Measurements from ENCODE around the gene ZNF213.
"Not testable (repeated sequence)": the region's sequence is repeated elsewhere in the genome, so short reads cannot be mapped to it uniquely, and the experiment has no call there.

The ZNF213 gene

GRCh38 chr16:3148256-3149192, 13.7 kb downstream of the ZNF213 start:
- DNase-seq, result no peak

- DNase-seq, result no peak
These were observed 14.3 kb downstream of the ZNF213 start for GRCh38 chr16:3149193-3149530.

- DNase-seq, result peak; percentile 12
These were observed 15.0 kb downstream of the ZNF213 start for GRCh38 chr16:3149630-3150345.

- peak; percentile 92 for DNase-seq
These were observed 15.8 kb downstream of the ZNF213 start for GRCh38 chr16:3150346-3151218.

DNA sequence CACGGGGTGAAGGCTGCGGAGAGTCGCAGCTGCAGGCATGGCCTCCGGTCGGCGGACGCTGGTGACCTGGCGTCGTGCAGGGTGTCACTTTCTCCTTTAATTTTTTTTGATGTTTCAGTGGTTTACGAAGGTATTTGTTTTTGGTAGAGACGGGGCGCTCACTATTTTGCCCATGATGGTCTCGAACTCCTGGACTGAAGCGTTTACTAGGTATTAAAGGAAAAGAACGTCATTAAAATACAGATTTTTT, 17.1 kb downstream of the ZNF213 start:
- no peak for DNase-seq

DNA sequence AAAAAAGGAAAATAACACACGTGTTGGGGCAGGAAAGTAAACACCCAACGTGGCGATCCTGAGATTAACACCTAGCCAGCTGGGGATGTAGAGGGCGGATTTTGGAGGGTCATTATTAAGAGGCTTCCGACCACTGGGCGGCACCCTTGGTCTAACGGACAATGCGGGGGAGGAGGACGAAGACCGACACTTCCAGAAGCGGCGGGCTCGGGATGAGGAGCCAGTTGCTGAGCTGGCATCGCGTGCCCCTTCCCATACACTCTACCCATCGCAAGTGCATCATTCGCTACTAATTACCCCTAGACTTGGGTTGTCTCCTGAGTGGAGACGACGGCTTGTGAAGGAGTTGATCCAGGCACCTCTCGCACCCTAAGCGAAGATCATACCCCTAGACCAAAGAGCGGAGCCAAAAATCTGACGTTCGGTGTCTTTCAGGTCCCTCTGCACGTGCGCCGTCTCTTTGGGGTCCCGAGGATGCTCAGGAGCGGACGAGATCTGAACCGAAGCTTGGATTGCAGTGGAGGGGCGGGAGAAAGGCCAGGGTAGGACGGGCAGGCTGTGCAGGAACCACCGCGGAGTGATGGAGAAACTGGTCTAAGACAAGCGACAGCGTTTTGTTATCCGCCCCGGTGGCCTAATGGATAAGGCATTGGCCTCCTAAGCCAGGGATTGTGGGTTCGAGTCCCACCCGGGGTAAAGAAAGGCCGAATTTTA, 17.6 kb downstream of the ZNF213 start:
- peak; percentile 90 for DNase-seq

DNA sequence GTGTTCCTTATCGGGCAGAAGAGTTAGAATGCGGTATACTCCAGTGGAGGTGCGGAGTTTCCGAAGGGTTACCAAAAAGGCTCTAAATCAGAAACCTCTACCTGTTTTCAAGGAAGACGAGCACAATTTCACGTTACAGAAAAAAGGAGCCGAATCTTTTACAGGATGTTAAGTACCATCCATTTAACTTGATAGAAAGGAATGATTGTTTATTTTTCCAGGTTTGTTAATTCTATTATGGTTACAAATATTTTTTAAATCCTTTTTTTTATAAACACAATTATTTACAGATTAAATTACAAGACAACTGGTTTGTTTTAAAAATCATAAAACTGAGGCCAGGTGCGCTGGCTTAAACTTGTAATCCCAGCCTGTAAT, 18.2 kb downstream of the ZNF213 start:
- DNase-seq, result no peak

GRCh38 chr16:3155181-3155580, 20.4 kb downstream of the ZNF213 start:
- DNase-seq, result no peak

DNA sequence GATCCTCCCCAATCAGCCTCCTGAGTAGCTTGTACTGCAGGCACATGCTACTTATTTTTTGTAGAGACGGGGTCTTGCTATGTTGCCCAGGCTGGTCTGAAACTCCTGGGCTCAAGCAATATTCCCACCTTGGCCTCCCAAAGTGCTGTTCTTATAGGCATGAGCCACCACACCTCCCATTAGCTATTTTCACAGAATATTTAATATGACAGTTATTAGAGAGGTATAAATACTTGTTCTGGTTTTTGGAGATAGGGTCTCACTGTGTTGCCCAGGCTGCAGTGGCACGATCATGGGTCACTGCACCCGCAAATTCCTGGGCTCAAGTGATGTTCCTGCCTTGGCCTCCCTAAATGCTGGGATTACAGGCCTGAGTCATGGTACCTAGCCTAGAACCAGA, 21.1 kb downstream of the ZNF213 start:
- no peak for DNase-seq

DNA sequence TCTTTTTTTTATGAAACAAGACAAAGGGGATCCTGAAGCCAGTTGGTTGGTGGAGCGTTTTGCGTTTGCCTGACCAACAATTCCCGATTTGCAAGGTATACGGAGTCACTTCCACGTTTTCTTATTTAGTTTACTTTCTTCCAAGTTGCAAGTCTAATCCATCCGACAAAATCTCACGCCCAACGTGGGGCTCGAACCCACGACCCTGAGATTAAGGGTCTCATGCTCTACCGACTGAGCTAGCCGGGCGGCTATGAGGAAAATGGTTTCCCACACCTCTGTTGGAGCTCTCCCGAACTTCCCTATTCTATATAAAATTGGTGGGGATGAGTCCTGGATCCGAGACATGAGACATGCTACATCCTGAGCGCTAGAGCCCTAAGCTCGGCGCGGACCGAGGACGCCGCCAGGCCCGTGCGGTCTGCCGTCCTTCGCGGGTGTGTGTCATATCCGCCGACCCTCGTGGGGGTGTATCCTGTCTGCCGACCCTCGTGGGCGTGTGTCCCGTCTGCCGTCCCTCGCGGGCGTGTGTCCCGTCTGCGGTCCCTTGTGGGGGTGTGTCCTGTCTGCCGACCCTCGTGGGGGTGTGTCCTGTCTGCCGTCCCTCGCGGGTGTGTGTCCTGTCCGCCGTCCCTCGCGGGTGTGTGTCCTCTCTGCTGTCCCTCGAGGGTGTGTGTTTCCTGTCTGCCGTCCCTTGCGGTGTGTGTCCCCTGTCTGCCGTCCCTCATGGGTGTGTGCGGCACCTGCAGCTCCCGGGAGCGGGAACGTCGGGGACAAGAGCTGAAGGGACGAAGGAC, 22.6 kb downstream of the ZNF213 start:
- DNase-seq, result peak; percentile 86

- no peak for DNase-seq
These were observed 23.2 kb downstream of the ZNF213 start for GRCh38 chr16:3158026-3158509.

DNA sequence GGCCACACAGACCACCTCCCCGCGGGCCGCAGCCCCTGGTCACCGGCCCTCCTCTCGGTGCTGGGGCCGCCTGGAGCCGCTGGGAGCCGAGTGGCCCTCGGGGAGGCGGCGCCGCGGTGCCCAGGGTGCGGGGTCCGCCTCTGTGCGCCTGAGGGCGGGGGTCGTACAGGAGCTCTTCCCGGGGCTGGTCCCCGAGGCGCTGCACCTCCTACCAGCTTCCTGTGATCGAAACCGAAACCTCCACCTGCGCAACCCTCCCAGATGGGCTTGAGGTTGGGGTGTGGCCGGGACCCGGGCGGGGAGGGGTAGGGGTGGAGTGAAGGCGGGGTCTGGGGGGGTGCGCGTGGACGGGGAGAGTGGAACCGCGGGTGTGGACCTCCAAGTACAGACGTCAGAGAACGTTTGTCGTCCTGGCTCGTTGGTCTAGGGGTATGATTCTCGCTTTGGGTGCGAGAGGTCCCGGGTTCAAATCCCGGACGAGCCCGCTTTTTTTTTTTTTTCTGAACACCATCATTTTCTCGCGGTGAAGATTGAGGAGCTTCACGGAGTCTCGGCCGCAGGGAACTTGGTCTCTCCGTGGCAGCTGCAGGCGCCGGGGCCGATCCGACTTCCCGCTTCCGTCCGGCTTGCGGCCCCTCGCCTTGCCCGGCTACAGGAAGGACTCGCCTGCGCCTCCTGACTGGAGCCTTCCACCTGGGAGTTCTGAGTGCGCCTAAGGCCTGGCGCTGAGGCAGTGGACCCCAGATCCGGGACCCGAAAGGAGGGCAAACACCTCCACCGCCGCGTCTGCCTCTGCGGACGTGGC, 23.9 kb downstream of the ZNF213 start:
- peak; percentile 13 for DNase-seq

DNA sequence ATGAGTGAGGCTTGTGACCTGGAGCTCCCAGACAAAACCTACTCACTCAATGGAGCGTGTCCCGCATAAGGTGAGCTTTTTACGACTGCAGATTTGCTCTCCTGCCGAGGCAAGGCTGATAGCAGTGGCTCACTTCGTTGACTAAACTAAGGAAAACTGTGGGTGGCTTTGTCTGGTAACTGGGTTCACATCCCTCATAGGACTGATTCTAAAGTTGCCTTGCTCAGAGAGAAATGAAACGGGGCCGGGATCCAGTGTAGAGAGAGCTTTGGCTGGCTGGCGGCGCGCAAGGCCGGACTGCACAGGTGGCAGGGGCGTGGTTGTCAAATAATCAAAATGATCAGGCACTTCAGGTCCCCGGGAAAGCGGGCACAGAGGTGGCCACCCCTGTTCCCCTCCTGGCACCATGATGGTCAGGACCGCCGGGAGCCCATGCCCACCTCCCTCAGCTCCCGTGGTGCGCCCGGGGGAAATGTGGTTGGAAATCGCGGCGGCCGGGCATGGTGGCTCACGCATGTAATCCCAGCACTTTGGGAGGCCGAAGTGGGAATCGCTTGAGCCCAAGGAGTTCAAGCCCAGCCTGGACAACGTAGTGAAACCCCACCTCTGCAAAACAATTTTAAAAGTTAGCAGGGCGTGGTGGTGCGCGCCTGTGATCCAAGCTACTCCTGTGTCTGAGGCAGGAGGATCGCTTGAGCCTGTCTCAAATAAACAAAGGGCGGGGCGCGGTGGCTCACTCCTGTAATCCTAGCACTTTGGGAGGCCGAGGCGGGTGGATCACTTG, 26.6 kb downstream of the ZNF213 start:
- no peak for DNase-seq

GRCh38 chr16:3164121-3164991, 29.5 kb downstream of the ZNF213 start:
- no peak for DNase-seq

DNA sequence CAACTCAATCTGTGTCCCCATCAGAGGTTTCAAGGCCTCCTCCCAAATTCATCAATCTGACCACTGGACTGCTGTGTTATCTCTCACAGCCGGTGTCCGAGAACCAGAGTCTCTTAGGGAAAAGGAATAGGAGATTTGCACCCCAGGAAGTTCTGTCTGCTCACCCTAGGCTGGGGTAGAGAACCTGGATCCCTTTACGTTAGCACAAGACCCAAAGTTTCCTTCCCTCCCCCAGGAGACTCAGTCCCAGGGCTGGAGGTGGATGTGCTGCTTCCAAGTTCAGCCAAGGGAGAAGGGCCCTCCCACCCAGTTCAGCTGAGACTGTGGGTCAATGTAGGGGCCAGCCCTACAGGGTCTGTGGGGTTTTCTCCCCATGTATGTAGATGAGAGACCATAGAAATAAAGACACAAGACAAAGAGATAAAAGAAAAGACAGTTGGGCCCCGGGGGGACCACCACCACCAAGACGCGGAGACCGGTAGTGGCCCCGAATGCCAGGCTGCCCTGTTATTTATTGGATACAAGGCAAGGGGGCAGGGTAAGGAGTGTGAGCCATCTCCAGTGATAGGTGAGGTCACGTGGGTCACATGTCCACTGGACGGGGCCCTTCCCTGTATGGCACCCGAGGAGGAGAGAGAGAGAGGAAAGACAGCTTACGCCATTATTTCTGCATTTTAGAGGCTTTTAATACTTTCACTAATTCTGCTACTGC, 30.4 kb downstream of the ZNF213 start:
- DNase-seq, result no peak

DNA sequence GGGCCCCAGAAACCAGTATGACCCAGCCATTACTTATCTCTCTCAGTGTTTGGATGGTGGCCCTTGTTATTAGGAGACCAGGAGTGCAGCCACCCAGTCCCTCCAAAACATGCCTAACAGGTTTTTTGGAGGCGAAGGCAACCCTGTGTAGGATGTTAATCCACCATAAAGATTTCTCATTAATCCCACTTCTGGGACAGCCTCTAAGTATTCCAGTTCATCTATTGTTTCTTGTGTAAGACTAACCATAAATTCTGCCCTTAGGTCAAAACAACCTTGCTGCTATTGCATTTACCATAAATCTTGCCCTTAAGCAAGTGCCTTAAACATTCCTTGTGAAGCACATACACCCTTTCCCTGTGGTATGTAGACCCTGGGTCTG, 31.7 kb downstream of the ZNF213 start:
- DNase-seq, result no peak

DNA sequence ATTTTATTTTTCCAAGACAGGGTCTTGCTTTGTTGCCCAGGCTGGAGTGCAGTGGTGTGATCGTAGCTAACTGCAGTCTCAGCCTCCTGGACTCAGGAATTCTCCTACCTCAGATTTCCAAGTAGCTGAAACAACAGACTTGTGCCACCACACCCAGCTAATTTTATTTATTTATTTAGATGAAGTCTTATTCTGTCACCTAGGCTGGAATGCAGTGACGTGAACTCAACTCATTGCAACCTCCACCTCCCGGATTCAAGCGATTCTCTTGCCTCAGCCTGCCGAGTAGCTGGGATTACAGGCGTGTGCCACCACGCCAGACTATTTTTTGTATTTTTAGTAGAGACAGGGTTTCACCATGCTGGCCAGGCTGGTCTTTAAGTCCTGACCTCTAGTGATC, 33.9 kb downstream of the ZNF213 start:
- DNase-seq, result not testable (repeated sequence)

DNA sequence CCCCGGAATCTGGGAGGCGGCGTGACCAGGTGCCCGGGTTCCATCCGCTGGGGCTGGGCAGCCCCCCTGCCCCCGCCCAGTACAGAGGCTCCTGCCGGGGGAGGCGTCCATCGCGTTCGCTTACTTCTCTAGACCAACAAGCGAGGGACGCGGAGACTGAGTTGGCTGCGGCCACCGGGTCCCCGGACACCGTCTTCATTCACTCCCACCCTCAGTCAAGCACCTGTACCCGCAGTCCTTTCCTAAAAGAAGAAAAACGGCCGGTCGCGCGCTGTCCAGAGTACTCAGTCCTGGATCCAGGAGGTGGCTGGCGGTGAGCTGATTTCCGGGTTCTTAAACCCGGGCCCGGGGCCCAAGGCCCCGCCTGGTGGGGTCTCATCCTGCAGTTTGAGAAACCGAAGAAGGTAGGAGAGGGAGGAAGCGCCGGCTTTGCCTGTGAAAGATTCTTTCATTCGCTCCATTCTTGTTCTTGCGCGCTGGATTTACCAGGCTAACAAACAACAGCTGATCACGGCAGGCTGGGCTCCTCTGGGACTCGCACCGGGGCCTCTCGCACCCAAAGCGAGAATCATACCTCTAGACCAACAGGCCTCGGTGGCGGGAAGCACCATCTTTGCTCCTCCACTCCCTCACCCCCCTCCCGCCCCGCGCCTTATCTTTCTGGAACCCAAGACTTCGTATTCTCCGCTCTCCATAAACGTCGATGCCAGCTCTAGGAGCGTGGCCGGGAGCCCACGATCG, 35.8 kb downstream of the ZNF213 start:
- DNase-seq, result no peak
